Measurements from ENCODE around the gene GBX1. TPM values are rescaled to one million over a fixed set of nuclear protein-coding genes. Genes with fewer than 3 reads are reported as not detected.

Gene GBX1
- total and polyA plus RNA-seq, 2 donors (not counting 3 experiments of a cell fraction or from before 2014, with no cell fraction given): not detected

- DNase-seq (ENCODE audit: low read depth, low spot score): no peak
- dilution Hi-C loops (cut with MboI; ENCODE audit: extremely low pct_ligation_motif_present, low sequenced_read_pairs): no loop called here
- Histone ChIP-seq H3K27me3 (ENCODE audit: control insufficient read depth in 2 of 2, insufficient read depth in 2 of 2, low read length in 2 of 2) (peaks cover 12 to 15% of the 10 kb centered on the region in 2 experiments), H3K9ac (replicated peaks; ENCODE audit: extremely low read depth, insufficient read depth, low read length) (no peak overlapping the region), H3K36me3 (ENCODE audit: control insufficient read depth in 2 of 2, extremely low read depth in 1 of 2, insufficient read depth in 2 of 2, low read length in 2 of 2) (no peaks in the 10 kb centered on the region), H3K9me1 (replicated peaks; ENCODE audit: control insufficient read depth, extremely low read depth, insufficient read depth, low read length) (no peaks in the 10 kb centered on the region), H3K27ac (ENCODE audit: insufficient read depth, low read depth, low read length) (no peak overlapping the region), H3K4me3 (replicated peaks in 1 of 3; ENCODE audit: insufficient read depth in 1 of 3, low read depth in 1 of 3, low read length in 3 of 3) (no peak overlapping the region), H3K9me3 (replicated peaks; ENCODE audit: control insufficient read depth, insufficient read depth, low read length) (no peaks in the 10 kb centered on the region), H2AFZ (ENCODE audit: low read depth, low read length) (no peak overlapping the region), H4K20me1 (replicated peaks; ENCODE audit: control insufficient read depth, extremely low read depth, insufficient read depth, low read length) (no peaks in the 10 kb centered on the region), H3K4me2 (ENCODE audit: insufficient read depth, low read length) (no peak overlapping the region), H3K79me2 (ENCODE audit: control insufficient read depth, insufficient read depth, low read length) (no peaks in the 10 kb centered on the region), H3K4me1 (ENCODE audit: control insufficient read depth, extremely low read depth, insufficient read depth, low read length) (no peaks in the 10 kb centered on the region)
- TF ChIP-seq FOS (IDR thresholded peaks at IDR 0.05; ENCODE audit: borderline replicate concordance, insufficient read depth, low read length): no peak
- no peak for TF ChIP-seq GATA2 (IDR thresholded peaks at IDR 0.05; ENCODE audit: insufficient read depth, insufficient read length, low read depth, low read length)
- TF ChIP-seq CTCF (IDR thresholded peaks at IDR 0.05; ENCODE audit: extremely low read depth in 1 of 2, insufficient read depth in 1 of 2, low read depth in 1 of 2, low read length in 2 of 2): no peak
- TF ChIP-seq EZH2 (IDR thresholded peaks at IDR 0.05; ENCODE audit: borderline replicate concordance, low read depth, low read length, severe bottlenecking): no peak
- TF ChIP-seq POLR2AphosphoS5 (IDR thresholded peaks at IDR 0.05; ENCODE audit: insufficient read depth, low read depth, low read length): no peak
- no peak for TF ChIP-seq MYC (IDR thresholded peaks at IDR 0.05; ENCODE audit: low read depth, low read length)
- TF ChIP-seq POLR2A (IDR thresholded peaks at IDR 0.05; ENCODE audit: low read depth, low read length): no peak
- TF ChIP-seq MAX (IDR thresholded peaks at IDR 0.05; ENCODE audit: insufficient read depth, insufficient read length): no peak
- no peak for TF ChIP-seq JUN (IDR thresholded peaks at IDR 0.05; ENCODE audit: borderline replicate concordance, insufficient read depth, insufficient read length, low read depth)
- POLR2A ChIA-PET: no interaction called here
- intact Hi-C loops (cut with micrococcal nuclease): no loop called here
- no TSS peak for BruUV-seq (replicated peaks)
- CTCF ChIA-PET: no interaction called here
- no peak for FAIRE-seq
These were observed 20.7 kb upstream of the GBX1 start for GRCh38 chr7:151188252-151188542.

Measured in endothelial cell of umbilical vein (primary cell).